Sigmoid colon (tissue), 7 donors: ENCODE results near the gene KCNK3. TPM values are rescaled to one million over a fixed set of nuclear protein-coding genes. Genes with fewer than 3 reads are reported as not detected.

Experiments used
- DNase-seq: peaks from one replicate; pipeline ENCODE4 v3.0.0-alpha.2; 2019
- H3K27ac ChIP-seq, 4 donors: fragments of 200-600 bp; sonication (generic); one replicate each; pipeline ENCODE4 v1.5.1; 2016 to 2019; ENCODE audit warnings: mild to moderate bottlenecking in 1 of 4
- H3K27me3 ChIP-seq, 3 donors: fragments of 200-600 bp; sonication (generic); one replicate each; pipeline ENCODE4 v1.5.1; 2019; ENCODE audit warnings: mild to moderate bottlenecking in 1 of 3
- H3K36me3 ChIP-seq, 4 donors: fragments of 200-600 bp; sonication (generic); one replicate each; pipeline ENCODE4 v1.5.1; 2016 to 2019
- H3K4me1 ChIP-seq, 4 donors: fragments of 200-600 bp; sonication (generic); one replicate each; pipeline ENCODE4 v1.5.1; 2017 to 2019
- H3K4me3 ChIP-seq, 4 donors: fragments of 200-600 bp; sonication (generic); one replicate each; pipeline ENCODE4 v1.5.1; 2017 to 2019; ENCODE audit warnings: mild to moderate bottlenecking in 2 of 4, moderate library complexity in 1 of 4
- H3K9me3 ChIP-seq, 4 donors: fragments of 200-600 bp in 3 of 4; sonication (generic) in 3 of 4; one replicate each; pipeline versions ENCODE4 v1.5.1 to v1.6.1; 2013 to 2019
- EP300 ChIP-seq, 4 donors: sonication (generic); formaldehyde crosslinking; IDR thresholded peaks; one replicate each; pipeline ENCODE4 v1.6.1; 2017; ENCODE audit warnings: antibody characterized with exemption in 4 of 4
- POLR2A ChIP-seq, 2 donors: fragments of 450-650 bp; IDR thresholded peaks; one replicate each; pipeline ENCODE4 v1.6.1; 2016; ENCODE audit warnings: antibody characterized with exemption in 2 of 2, mild to moderate bottlenecking in 2 of 2, moderate library complexity in 2 of 2
- POLR2AphosphoS5 ChIP-seq, 4 donors: sonication (generic); formaldehyde crosslinking; IDR thresholded peaks; one replicate each; pipeline ENCODE4 v1.6.1; 2017; ENCODE audit warnings: antibody characterized with exemption in 4 of 4
- WGBS, 2 donors: extraction: QIAGEN DNeasy Blood & Tissue Kit; methylation state at CpG; one replicate each; pipeline ENCODE4 v1.1.7; 2013; 5-methylcytosine and 5-hydroxymethylcytosine counted together
- intact Hi-C: fragments of 100-400 bp; cut with DNase I; formaldehyde crosslinking; loops from one replicate; pipeline ENCODE4 v1.15.1; 2023
- polyA plus RNA-seq, 3 donors: library from polyadenylated mRNA; stranded (reverse); fragments of 200-250 nt; gene quantifications; one replicate each; pipeline ENCODE4 v1.2.3, GENCODE V29; 2013
- total RNA-seq, 4 donors: library from RNA; depleted of rRNA; stranded (reverse); fragments of >200 nt; gene quantifications; one replicate each; pipeline ENCODE4 v1.1.0, GENCODE V29; 2016
- TF ChIP-seq, protein P1 (sequence below), 4 experiments: fragments of 450-650 bp in 3 of 4; fragments of 200-600 bp in 1 of 4; IDR thresholded peaks; one replicate each; pipeline ENCODE4 v1.5.1; 2016 to 2019; ENCODE audit warnings: antibody characterized with exemption in 4 of 4, mild to moderate bottlenecking in 3 of 4, moderate library complexity in 2 of 4
- donor health status: healthy with polysubstance abuse.
- donor health status: Bipolar disorder and iron deficiency.
- donor health status: healthy.

The KCNK3 gene
- total and polyA plus RNA-seq, 7 donors: under 0.01 to 12.2 (median 2.9) TPM

DNA sequence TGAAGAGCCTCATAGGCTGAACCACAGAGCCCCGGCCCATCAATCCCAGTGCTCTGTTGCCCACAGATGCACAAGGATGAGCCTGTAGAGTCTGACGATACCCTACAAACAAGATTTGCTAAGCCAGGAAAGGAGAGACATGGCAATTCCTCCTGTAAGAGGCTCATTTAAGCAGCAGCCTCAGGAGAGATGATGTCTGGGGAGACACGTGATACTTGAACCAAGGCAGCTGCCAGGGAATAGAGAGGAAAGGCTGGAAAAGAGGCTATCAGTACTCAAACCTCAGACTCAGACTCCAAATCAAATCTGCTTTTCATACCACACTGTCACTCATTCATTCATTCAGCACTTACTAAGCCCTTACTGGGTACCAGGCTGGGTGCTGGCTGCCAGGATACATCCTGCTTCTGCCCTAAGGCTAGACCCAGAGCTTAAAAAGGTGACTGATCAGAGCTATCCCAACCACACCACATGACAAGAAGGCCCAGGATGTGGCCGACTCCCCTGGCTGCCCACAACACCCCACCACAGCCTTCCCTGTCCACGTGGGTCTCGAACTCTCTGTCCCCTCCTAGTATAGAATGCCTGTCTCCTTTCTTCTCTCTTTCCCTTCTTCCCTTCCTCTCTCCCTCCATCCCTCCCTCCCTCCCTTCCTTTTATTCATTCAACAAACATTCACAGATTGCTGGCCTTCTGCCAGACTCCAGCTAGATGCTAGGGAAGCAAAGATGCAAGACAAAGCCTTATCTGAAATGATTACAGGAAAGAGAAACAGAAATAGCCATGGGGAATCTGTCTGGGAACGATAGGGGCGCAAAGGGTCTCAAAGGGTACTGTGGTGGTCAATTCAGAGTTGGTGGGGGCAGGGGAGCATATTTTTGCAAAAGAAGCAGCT lies 23.4 kb upstream of the KCNK3 start:
- TF ChIP-seq POLR2A (IDR thresholded peaks at IDR 0.05): no peak
- no peak for TF ChIP-seq POLR2AphosphoS5 (IDR thresholded peaks at IDR 0.05)
- TF ChIP-seq EP300 (IDR thresholded peaks at IDR 0.05): no peak
- TF ChIP-seq, protein P1, sequence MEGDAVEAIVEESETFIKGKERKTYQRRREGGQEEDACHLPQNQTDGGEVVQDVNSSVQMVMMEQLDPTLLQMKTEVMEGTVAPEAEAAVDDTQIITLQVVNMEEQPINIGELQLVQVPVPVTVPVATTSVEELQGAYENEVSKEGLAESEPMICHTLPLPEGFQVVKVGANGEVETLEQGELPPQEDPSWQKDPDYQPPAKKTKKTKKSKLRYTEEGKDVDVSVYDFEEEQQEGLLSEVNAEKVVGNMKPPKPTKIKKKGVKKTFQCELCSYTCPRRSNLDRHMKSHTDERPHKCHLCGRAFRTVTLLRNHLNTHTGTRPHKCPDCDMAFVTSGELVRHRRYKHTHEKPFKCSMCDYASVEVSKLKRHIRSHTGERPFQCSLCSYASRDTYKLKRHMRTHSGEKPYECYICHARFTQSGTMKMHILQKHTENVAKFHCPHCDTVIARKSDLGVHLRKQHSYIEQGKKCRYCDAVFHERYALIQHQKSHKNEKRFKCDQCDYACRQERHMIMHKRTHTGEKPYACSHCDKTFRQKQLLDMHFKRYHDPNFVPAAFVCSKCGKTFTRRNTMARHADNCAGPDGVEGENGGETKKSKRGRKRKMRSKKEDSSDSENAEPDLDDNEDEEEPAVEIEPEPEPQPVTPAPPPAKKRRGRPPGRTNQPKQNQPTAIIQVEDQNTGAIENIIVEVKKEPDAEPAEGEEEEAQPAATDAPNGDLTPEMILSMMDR (IDR thresholded peaks at IDR 0.05): no peak
- peak; percentile 32 for DNase-seq
- intact Hi-C loops: no loop called here
- no peaks in the 10 kb centered on the region for H3K4me1 ChIP-seq
- no peaks in the 10 kb centered on the region for H3K36me3 ChIP-seq
- H3K27ac ChIP-seq: no peak overlapping the region
- WGBS, 2 donors: 66 to 72% methylated on average over 8 of the region's 8 CpGs
- no peaks in the 10 kb centered on the region for H3K27me3 ChIP-seq
- H3K4me3 ChIP-seq: no peak overlapping the region
- H3K9me3 ChIP-seq: peaks cover 0 to 3% (median 0%) of the 10 kb centered on the region in 4 donors

DNA sequence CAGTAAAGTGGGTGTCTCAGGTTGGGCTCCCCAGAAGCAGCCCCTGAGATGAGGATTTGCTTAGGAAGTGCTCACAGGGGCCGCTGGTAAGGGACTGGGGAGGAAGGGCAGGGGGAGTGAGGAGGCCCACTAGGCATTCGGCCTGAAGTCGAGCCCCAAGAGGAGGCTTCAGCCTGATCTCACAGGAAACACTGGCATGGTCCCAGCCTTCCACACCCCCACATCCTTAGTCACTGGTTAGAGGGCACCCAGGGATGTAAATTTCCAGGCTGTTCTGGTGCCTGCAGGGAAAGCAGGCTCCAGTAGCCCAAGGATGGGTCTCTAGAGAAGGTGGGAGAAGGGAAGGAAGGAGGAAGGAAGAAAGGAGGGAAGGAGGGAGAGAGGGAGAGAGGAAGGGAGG lies 22.4 kb upstream of the KCNK3 start:
- TF ChIP-seq POLR2A (IDR thresholded peaks at IDR 0.05): no peak
- TF ChIP-seq POLR2AphosphoS5 (IDR thresholded peaks at IDR 0.05): no peak
- TF ChIP-seq EP300 (IDR thresholded peaks at IDR 0.05): no peak
- TF ChIP-seq, protein P1 (IDR thresholded peaks at IDR 0.05): no peak
- Histone ChIP-seq H3K4me1 (peaks cover 0 to under 1% (median 0%) of the 10 kb centered on the region in 4 donors), H3K4me3 (no peak overlapping the region), H3K36me3 (no peaks in the 10 kb centered on the region), H3K9me3 (peaks cover 0 to 3% (median 0%) of the 10 kb centered on the region in 4 donors), H3K27me3 (no peaks in the 10 kb centered on the region), H3K27ac (no peak overlapping the region)
- peak; percentile 38 for DNase-seq
- 33 to 47% methylated on average over 3 of the region's 3 CpGs for WGBS, 2 donors
- intact Hi-C loops: no loop called here

DNA sequence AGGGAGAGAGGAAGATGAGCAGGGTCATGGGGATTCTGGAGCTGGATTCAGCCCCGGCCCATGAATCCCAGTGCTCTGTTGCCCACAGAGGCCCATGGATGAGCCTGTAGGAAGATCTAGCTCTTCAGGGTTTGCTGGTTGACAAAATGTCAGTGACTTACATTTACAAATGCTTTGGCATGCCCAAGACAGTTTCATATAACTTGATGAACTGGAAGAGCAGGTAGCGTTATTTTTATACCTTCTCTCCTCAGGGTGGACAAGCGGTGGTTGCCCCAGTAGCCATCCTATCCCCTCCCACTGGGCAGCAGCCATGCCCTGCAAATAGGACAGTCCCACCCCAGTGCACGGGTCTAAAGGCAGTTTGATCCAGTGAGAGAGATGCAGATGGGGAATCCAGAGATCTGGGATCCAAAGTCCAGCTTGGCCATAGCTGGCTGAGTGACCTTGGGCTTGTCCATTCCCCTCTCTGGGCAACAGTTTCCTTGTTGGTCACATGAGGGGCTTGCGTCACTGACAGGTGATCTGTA lies 21.5 kb upstream of the KCNK3 start:
- H3K27ac ChIP-seq: no peak overlapping the region
- no peak overlapping the region for H3K4me3 ChIP-seq
- WGBS, 2 donors: 54 to 80% methylated on average over 5 of the region's 5 CpGs
- H3K4me1 ChIP-seq: peaks cover 0 to 8% (median 0%) of the 10 kb centered on the region in 4 donors
- TF ChIP-seq POLR2AphosphoS5 (IDR thresholded peaks at IDR 0.05) (no peak), POLR2A (IDR thresholded peaks at IDR 0.05) (no peak), EP300 (IDR thresholded peaks at IDR 0.05) (no peak)
- TF ChIP-seq, protein P1 (IDR thresholded peaks at IDR 0.05): no peak
- peak; percentile 55 for DNase-seq
- peaks cover 0 to under 1% (median 0%) of the 10 kb centered on the region in 4 donors for H3K9me3 ChIP-seq
- intact Hi-C loops: no loop called here
- H3K36me3 ChIP-seq: no peaks in the 10 kb centered on the region
- no peaks in the 10 kb centered on the region for H3K27me3 ChIP-seq

DNA sequence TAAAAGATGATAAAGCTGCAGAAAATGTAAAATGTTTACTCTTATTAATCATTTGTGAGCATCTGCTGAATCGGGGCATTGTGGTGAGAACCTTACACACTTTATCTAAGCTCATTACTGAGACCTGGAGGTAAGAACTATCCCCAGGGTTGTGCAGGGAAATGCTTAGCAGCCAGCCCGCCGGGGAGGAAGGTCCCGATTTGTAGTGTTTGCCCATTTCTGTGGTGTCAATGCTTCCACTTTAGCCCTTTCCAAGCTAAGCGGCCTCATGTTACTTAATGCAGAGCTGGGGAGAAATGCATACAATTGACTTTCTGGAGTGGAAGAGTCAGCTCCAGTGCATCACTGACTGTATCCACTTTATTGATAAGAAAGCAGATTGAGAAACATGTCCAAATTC lies 20.8 kb upstream of the KCNK3 start:
- Histone ChIP-seq H3K9me3 (no peaks in the 10 kb centered on the region), H3K27me3 (no peaks in the 10 kb centered on the region), H3K36me3 (no peaks in the 10 kb centered on the region), H3K4me3 (no peak overlapping the region), H3K4me1 (peaks cover 0 to 8% (median 0%) of the 10 kb centered on the region in 4 donors), H3K27ac (no peak overlapping the region)
- TF ChIP-seq, protein P1 (IDR thresholded peaks at IDR 0.05): no peak
- TF ChIP-seq EP300 (IDR thresholded peaks at IDR 0.05): no peak
- no peak for TF ChIP-seq POLR2AphosphoS5 (IDR thresholded peaks at IDR 0.05)
- no peak for TF ChIP-seq POLR2A (IDR thresholded peaks at IDR 0.05)
- intact Hi-C loops: no loop called here
- WGBS, 2 donors: 80 to 84% methylated on average over 5 of the region's 5 CpGs
- DNase-seq: peak; percentile 38
